Activated CD8-positive, alpha-beta T cell treated with anti-CD3 and anti-CD28 coated beads for 36 hours (primary cell): ENCODE results near the gene RPUSD1. TPM values are rescaled to one million over a fixed set of nuclear protein-coding genes. Genes with fewer than 3 reads are reported as not detected.

ENCODE experiments used
- ATAC-seq: fragments of 200-7000 bp; cut with Tn5 transposase; one replicate; pipeline ENCODE4 v1.10.0; 2021; ENCODE audit warnings: mild to moderate bottlenecking, moderate library complexity
- CTCF ChIA-PET: fragments of 350-600 bp; sonication (Branson Sonifier 250); formaldehyde crosslinking; loops from one replicate; lab custom pipeline; 2021; ENCODE audit warnings: antibody characterized with exemption; lab: Charles Lee
- POLR2A ChIA-PET: fragments of 350-600 bp; sonication (Branson Sonifier 250); formaldehyde crosslinking; loops from one replicate; lab custom pipeline; 2021; ENCODE audit warnings: antibody characterized with exemption; lab: Charles Lee
- DNase-seq: peaks from one replicate; pipeline ENCODE4 v3.0.0-alpha.2; 2020
- H3K27ac Mint-ChIP-seq: one replicate; pipeline ENCODE4 v1.8.0; 2021; ENCODE audit warnings: mild to moderate bottlenecking, mixed read lengths
- H3K27me3 Mint-ChIP-seq: one replicate; pipeline ENCODE4 v1.8.0; 2021; ENCODE audit warnings: mixed read lengths
- H3K36me3 Mint-ChIP-seq: one replicate; pipeline ENCODE4 v1.8.0; 2021; ENCODE audit warnings: low read depth, mixed read lengths
- H3K4me1 Mint-ChIP-seq: one replicate; pipeline ENCODE4 v1.8.0; 2021; ENCODE audit warnings: low read depth, mixed read lengths
- H3K4me3 Mint-ChIP-seq: one replicate; pipeline ENCODE4 v1.8.0; 2021; ENCODE audit warnings: mild to moderate bottlenecking, moderate library complexity, mixed read lengths
- H3K9me3 Mint-ChIP-seq: one replicate; pipeline ENCODE4 v1.8.0; 2021; ENCODE audit warnings: mixed read lengths
- CTCF ChIP-seq: fragments of 200-600 bp; IDR thresholded peaks from one replicate; pipeline ENCODE4 v1.8.0; 2022; ENCODE audit warnings: antibody characterized with exemption, mild to moderate bottlenecking
- intact Hi-C: fragments of 100-400 bp; cut with micrococcal nuclease; formaldehyde crosslinking; loops from one replicate; pipeline ENCODE4 v1.10.0; 2022
- microRNA-seq: library from miRNA; unstranded; fragments of <30 nt; microRNA quantifications from one replicate; pipeline ENCODE4 v1.2.0, GENCODE V29; 2022; ENCODE audit warnings: borderline microRNAs expressed, borderline replicate concordance
- total RNA-seq, 2 experiments: library from RNA; stranded (reverse); gene quantifications; one replicate each; pipeline ENCODE4 v1.2.3, GENCODE V29; 2021

Gene RPUSD1
- total RNA-seq, 2 experiments from 2014 or later = 17.1 to 18.1 TPM

- ATAC-seq (no peak), DNase-seq (no peak)
- Mint-ChIP-seq H3K4me3 (peak overlapping the region; percentile 80), H3K9me3 (no peaks in the 10 kb centered on the region), H3K27me3 (no peaks in the 10 kb centered on the region), H3K27ac (peak overlapping the region; percentile 63), H3K4me1 (peaks cover 28% of the 10 kb centered on the region), H3K36me3 (peaks cover 6% of the 10 kb centered on the region)
- POLR2A ChIA-PET = interaction anchor here (1.4 to 9.3 kb wide), 4 partner anchors 9 to 45 kb away, joined by 3 to 84 read pairs (median 8); partner anchors contain the start of genes ANTKMT and CCDC78
- CTCF ChIA-PET = interaction anchor here (0.8 to 6.4 kb wide), 10 partner anchors 8 to 49 kb away, joined by 3 to 37 read pairs (median 6); partner anchors contain the start of genes ANTKMT, CHTF18, METRN and RPUSD1
- intact Hi-C loops = no loop called here
- no peak for TF ChIP-seq CTCF
Observed at GRCh38 chr16:739560-740458, 48.4 kb downstream of the RPUSD1 start.

- POLR2A ChIA-PET = interaction anchor here (9.3 kb wide), 1 partner anchor 15 kb away, joined by 84 read pairs; the partner anchor contains the start of genes ANTKMT and CCDC78
Observed at GRCh38 chr16:736936-737481, 51.2 kb downstream of the RPUSD1 start.

GRCh38 chr16:735982-736453, 52.2 kb downstream of the RPUSD1 start:
- no peak for TF ChIP-seq CTCF
- peaks cover 33% of the 10 kb centered on the region for H3K4me1 Mint-ChIP-seq
- H3K27ac Mint-ChIP-seq = peak overlapping the region; percentile 70
- DNase-seq = peak; percentile 86
- ChIA-PET POLR2A (interaction anchor here (1.0 to 9.3 kb wide), 2 partner anchors 14 to 41 kb away, joined by 3 to 84 read pairs; partner anchors contain the start of genes ANTKMT and CCDC78), CTCF (interaction anchor here (1.0 to 19.6 kb wide), 6 partner anchors 13 to 52 kb away, joined by 3 to 207 read pairs (median 5); partner anchors contain the start of genes ANTKMT, CHTF18, METRN and RPUSD1)
- H3K4me3 Mint-ChIP-seq = no peak overlapping the region
- peak; percentile 73 for ATAC-seq
- H3K27me3 Mint-ChIP-seq = no peaks in the 10 kb centered on the region
- intact Hi-C loops = no loop called here
- H3K9me3 Mint-ChIP-seq = no peaks in the 10 kb centered on the region
- peaks cover 9% of the 10 kb centered on the region for H3K36me3 Mint-ChIP-seq

More at GRCh38 chr16:736936-737481, 51.2 kb downstream of the RPUSD1 start:
- peaks cover 33% of the 10 kb centered on the region for H3K4me1 Mint-ChIP-seq
- no peak overlapping the region for H3K27ac Mint-ChIP-seq
- ATAC-seq = no peak
- peaks cover 9% of the 10 kb centered on the region for H3K36me3 Mint-ChIP-seq
- no peak overlapping the region for H3K4me3 Mint-ChIP-seq
- intact Hi-C loops = no loop called here
- DNase-seq = no peak
- CTCF ChIA-PET = interaction anchor here (2.1 to 19.6 kb wide), 2 partner anchors 16 to 25 kb away, joined by 7 to 207 read pairs; partner anchors contain the start of genes ANTKMT and METRN
- no peaks in the 10 kb centered on the region for H3K27me3 Mint-ChIP-seq
- no peaks in the 10 kb centered on the region for H3K9me3 Mint-ChIP-seq
- no peak for TF ChIP-seq CTCF

GRCh38 chr16:734981-735881, 53.0 kb downstream of the RPUSD1 start:
- Mint-ChIP-seq H3K27me3 (no peaks in the 10 kb centered on the region), H3K27ac (peak overlapping the region; percentile 70), H3K36me3 (peaks cover 9% of the 10 kb centered on the region), H3K9me3 (no peaks in the 10 kb centered on the region), H3K4me3 (no peak overlapping the region), H3K4me1 (peaks cover 33% of the 10 kb centered on the region)
- TF ChIP-seq CTCF = no peak
- intact Hi-C loops = no loop called here
- ChIA-PET POLR2A (interaction anchor here (1.0 to 9.3 kb wide), 3 partner anchors 13 to 40 kb away, joined by 3 to 84 read pairs (median 7); partner anchors contain the start of genes ANTKMT and CCDC78), CTCF (interaction anchor here (1.0 to 19.6 kb wide), 6 partner anchors 13 to 53 kb away, joined by 3 to 207 read pairs (median 5); partner anchors contain the start of genes ANTKMT, CHTF18, METRN and RPUSD1)
- ATAC-seq = no peak
- DNase-seq = no peak

Small RNA genes within 50 kb of the gene (microRNA-seq; reads per million reads assigned to microRNA genes)
- not detected for gene MIR662

Other genes with a start within 250 kb of the RPUSD1 start
- not detected for gene PRR35, start 228.0 kb downstream of the RPUSD1 start, total RNA-seq
- gene NHLRC4, start 221.4 kb downstream of the RPUSD1 start, total RNA-seq = under 1 TPM; 0.41 to 0.72 TPM
- 10 to 100 TPM; 18.5 to 18.6 TPM for gene PIGQ, start 218.4 kb downstream of the RPUSD1 start, total RNA-seq
- gene RAB40C, start 198.3 kb downstream of the RPUSD1 start, total RNA-seq = 1 to 10 TPM; 8.1 to 8.8 TPM
- gene WFIKKN1, start 157.4 kb downstream of the RPUSD1 start, total RNA-seq = under 1 TPM in 1 of 2 experiments, not detected in 1; 0.25 TPM
- gene METTL26, start 152.1 kb downstream of the RPUSD1 start, total RNA-seq = 100 to 1,000 TPM; 119 to 133 TPM
- 10 to 100 TPM; 60.7 to 62.7 TPM for gene MCRIP2, start 146.6 kb downstream of the RPUSD1 start, total RNA-seq
- 10 to 100 TPM; 89.6 to 90.7 TPM for gene WDR90, start 139.0 kb downstream of the RPUSD1 start, total RNA-seq
- 100 to 1,000 TPM; 110 TPM for gene RHOT2, start 120.2 kb downstream of the RPUSD1 start, total RNA-seq
- gene RHBDL1, start 112.7 kb downstream of the RPUSD1 start, total RNA-seq = under 1 TPM; 0.79 to 0.89 TPM
- 10 to 100 TPM; 57.1 to 61.7 TPM for gene STUB1, start 108.0 kb downstream of the RPUSD1 start, total RNA-seq
- gene JMJD8, start 104.0 kb downstream of the RPUSD1 start, total RNA-seq = 10 to 100 TPM; 26.2 to 28.7 TPM
- 10 to 100 TPM; 17.6 to 18.7 TPM for gene WDR24, start 98.0 kb downstream of the RPUSD1 start, total RNA-seq
- 1 to 10 TPM; 5.9 to 8.0 TPM for gene FBXL16, start 82.6 kb downstream of the RPUSD1 start, total RNA-seq
- gene METRN, start 73.3 kb downstream of the RPUSD1 start, total RNA-seq = 10 to 100 TPM; 37.2 to 43.1 TPM
- gene ANTKMT, start 67.2 kb downstream of the RPUSD1 start, total RNA-seq = 10 to 100 TPM; 34.3 to 38.4 TPM
- 1 to 10 TPM; 4.6 to 5.7 TPM for gene CCDC78, start 61.9 kb downstream of the RPUSD1 start, total RNA-seq
- 10 to 100 TPM; 28.8 to 32.6 TPM for gene HAGHL, start 61.3 kb downstream of the RPUSD1 start, total RNA-seq
- 10 to 100 TPM; 21.3 to 25.0 TPM for gene CIAO3, start 47.4 kb downstream of the RPUSD1 start, total RNA-seq
- not detected for gene MSLN, start 27.6 kb downstream of the RPUSD1 start, total RNA-seq
- 100 to 1,000 TPM in 1 of 2 experiments, 10 to 100 TPM in 1; 95.6 to 115 TPM for gene CHTF18, start 239 bp upstream of the RPUSD1 start, total RNA-seq
- not detected for gene GNG13, start 12.4 kb upstream of the RPUSD1 start, total RNA-seq
- 1 to 10 TPM; 8.7 to 9.7 TPM for gene LMF1, start 182.6 kb upstream of the RPUSD1 start, total RNA-seq
- gene SOX8, start 193.4 kb upstream of the RPUSD1 start, total RNA-seq = 1 to 10 TPM; 1.6 to 2.1 TPM